DMS53 treated with DMSO at 0.1 percent for 48 hours (cell line): ENCODE data around the gene COL5A2.

Experiments
- DNase-seq: peaks from one replicate; lab custom pipeline; 2025; ENCODE audit not compliant: unreplicated experiment; lab: John Stamatoyannopoulos, UW

The COL5A2 gene

GRCh38 chr2:189056200-189057106 lies 123.1 kb downstream of the COL5A2 start:
- DNase-seq, result no peak

- DNase-seq, result no peak
Measured at GRCh38 chr2:189050165-189050712, 129.3 kb downstream of the COL5A2 start.

GRCh38 chr2:189049709-189050164 lies 129.8 kb downstream of the COL5A2 start:
- no peak for DNase-seq

- no peak for DNase-seq
Measured at GRCh38 chr2:189048189-189048588, 131.4 kb downstream of the COL5A2 start.

- no peak for DNase-seq
Measured at GRCh38 chr2:189047171-189047888, 132.2 kb downstream of the COL5A2 start.

GRCh38 chr2:189046320-189046719 lies 133.2 kb downstream of the COL5A2 start:
- no peak for DNase-seq

GRCh38 chr2:189045836-189046235 lies 133.7 kb downstream of the COL5A2 start:
- no peak for DNase-seq

GRCh38 chr2:189037518-189037917 lies 142.0 kb downstream of the COL5A2 start:
- DNase-seq, result no peak

- DNase-seq, result no peak
Measured at GRCh38 chr2:189024901-189025618, 154.5 kb downstream of the COL5A2 start.

- DNase-seq, result no peak
Measured at GRCh38 chr2:189022492-189022891, 157.1 kb downstream of the COL5A2 start.

- DNase-seq, result no peak
Measured at GRCh38 chr2:189022053-189022481, 157.5 kb downstream of the COL5A2 start.

- no peak for DNase-seq
Measured at GRCh38 chr2:189020179-189020578, 159.4 kb downstream of the COL5A2 start.

- no peak for DNase-seq
Measured at GRCh38 chr2:189018631-189019030, 160.9 kb downstream of the COL5A2 start.

GRCh38 chr2:189016311-189016861 lies 163.2 kb downstream of the COL5A2 start:
- DNase-seq, result no peak

GRCh38 chr2:189015359-189015758 lies 164.2 kb downstream of the COL5A2 start:
- no peak for DNase-seq

GRCh38 chr2:189014449-189015138 lies 165.0 kb downstream of the COL5A2 start:
- peak; percentile 1 for DNase-seq

GRCh38 chr2:189013671-189014448 lies 165.7 kb downstream of the COL5A2 start:
- DNase-seq, result no peak

GRCh38 chr2:189013031-189013430 lies 166.5 kb downstream of the COL5A2 start:
- DNase-seq, result no peak

GRCh38 chr2:189012351-189012750 lies 167.2 kb downstream of the COL5A2 start:
- no peak for DNase-seq
